Measurements from ENCODE around the gene GNG13.
"Not testable (repeated sequence)": the region's sequence is repeated elsewhere in the genome, so short reads cannot be mapped to it uniquely, and the experiment has no call there.

GNG13 gene

GRCh38 chr16:776824-777223 is 23.7 kb downstream of the GNG13 start:
- Histone ChIP-seq H3K36me3 (ENCODE audit: low read length) (no peaks in the 10 kb centered on the region), H3K79me2 (ENCODE audit: insufficient read depth, low read length) (no peaks in the 10 kb centered on the region), H3K27me3 (ENCODE audit: low read length) (no peaks in the 10 kb centered on the region), H3K9me2 (replicated peaks; ENCODE audit: insufficient read depth, low read length) (no peaks in the 10 kb centered on the region), H3K9me3 (ENCODE audit: insufficient read depth, low read length) (no peaks in the 10 kb centered on the region), H4K20me1 (ENCODE audit: low read depth, low read length) (no peaks in the 10 kb centered on the region), H3K9ac (ENCODE audit: low read length) (no peak overlapping the region), H3K4me3 (ENCODE audit: insufficient read depth, low read length, poor library complexity, severe bottlenecking) (no peak overlapping the region), H2AFZ (ENCODE audit: low read depth, low read length, severe bottlenecking) (no peak overlapping the region), H3K27ac (ENCODE audit: low read depth, low read length) (no peak overlapping the region), H3K4me2 (ENCODE audit: low read depth, low read length, poor library complexity, severe bottlenecking) (no peak overlapping the region), H3F3A (ENCODE audit: insufficient read depth) (no peaks in the 10 kb centered on the region)
- TF ChIP-seq EZH2phosphoT487 (conservative IDR thresholded peaks at IDR 0.05; ENCODE audit: low read length) (no peak), CTCF (IDR thresholded peaks at IDR 0.05; ENCODE audit: insufficient read depth, low read length, poor library complexity, severe bottlenecking) (no peak)

- H2AFZ ChIP-seq (ENCODE audit: low read depth, low read length, severe bottlenecking); H3K27me3 ChIP-seq (ENCODE audit: low read length); H3K27ac ChIP-seq (ENCODE audit: low read depth, low read length); H3F3A ChIP-seq (ENCODE audit: insufficient read depth); H3K79me2 ChIP-seq (ENCODE audit: insufficient read depth, low read length); H3K9me2 ChIP-seq (replicated peaks; ENCODE audit: insufficient read depth, low read length); H3K9me3 ChIP-seq (ENCODE audit: insufficient read depth, low read length); H4K20me1 ChIP-seq (ENCODE audit: low read depth, low read length); H3K4me2 ChIP-seq (ENCODE audit: low read depth, low read length, poor library complexity, severe bottlenecking); H3K36me3 ChIP-seq (ENCODE audit: low read length); H3K4me3 ChIP-seq (ENCODE audit: insufficient read depth, low read length, poor library complexity, severe bottlenecking); H3K9ac ChIP-seq (ENCODE audit: low read length): not testable (repeated sequence)
These were observed 24.2 kb downstream of the GNG13 start for GRCh38 chr16:776298-776697.

- no peaks in the 10 kb centered on the region for H3K9me2 ChIP-seq (replicated peaks; ENCODE audit: insufficient read depth, low read length)
- H4K20me1 ChIP-seq (ENCODE audit: low read depth, low read length): no peaks in the 10 kb centered on the region
- H3F3A ChIP-seq (ENCODE audit: insufficient read depth): no peaks in the 10 kb centered on the region
- H3K27me3 ChIP-seq (ENCODE audit: low read length): no peaks in the 10 kb centered on the region
- H3K9me3 ChIP-seq (ENCODE audit: insufficient read depth, low read length): no peaks in the 10 kb centered on the region
- TF ChIP-seq EZH2phosphoT487 (conservative IDR thresholded peaks at IDR 0.05; ENCODE audit: low read length): no peak
- no peak for TF ChIP-seq CTCF (IDR thresholded peaks at IDR 0.05; ENCODE audit: insufficient read depth, low read length, poor library complexity, severe bottlenecking)
- no peaks in the 10 kb centered on the region for H3K36me3 ChIP-seq (ENCODE audit: low read length)
- no peak overlapping the region for H3K4me3 ChIP-seq (ENCODE audit: insufficient read depth, low read length, poor library complexity, severe bottlenecking)
- H3K9ac ChIP-seq (ENCODE audit: low read length): no peak overlapping the region
- H3K4me2 ChIP-seq (ENCODE audit: low read depth, low read length, poor library complexity, severe bottlenecking): no peak overlapping the region
- no peak overlapping the region for H3K27ac ChIP-seq (ENCODE audit: low read depth, low read length)
- H3K79me2 ChIP-seq (ENCODE audit: insufficient read depth, low read length): no peaks in the 10 kb centered on the region
- H2AFZ ChIP-seq (ENCODE audit: low read depth, low read length, severe bottlenecking): no peak overlapping the region
These were observed 25.2 kb downstream of the GNG13 start for GRCh38 chr16:775236-775796.

- Histone ChIP-seq H3F3A (ENCODE audit: insufficient read depth) (no peaks in the 10 kb centered on the region), H3K9ac (ENCODE audit: low read length) (no peak overlapping the region), H4K20me1 (ENCODE audit: low read depth, low read length) (no peaks in the 10 kb centered on the region), H2AFZ (ENCODE audit: low read depth, low read length, severe bottlenecking) (no peak overlapping the region), H3K27ac (ENCODE audit: low read depth, low read length) (no peak overlapping the region), H3K4me3 (ENCODE audit: insufficient read depth, low read length, poor library complexity, severe bottlenecking) (no peak overlapping the region), H3K27me3 (ENCODE audit: low read length) (no peaks in the 10 kb centered on the region), H3K4me2 (ENCODE audit: low read depth, low read length, poor library complexity, severe bottlenecking) (no peak overlapping the region), H3K9me2 (replicated peaks; ENCODE audit: insufficient read depth, low read length) (no peaks in the 10 kb centered on the region), H3K79me2 (ENCODE audit: insufficient read depth, low read length) (no peaks in the 10 kb centered on the region), H3K9me3 (ENCODE audit: insufficient read depth, low read length) (no peaks in the 10 kb centered on the region), H3K36me3 (ENCODE audit: low read length) (no peaks in the 10 kb centered on the region)
- no peak for TF ChIP-seq EZH2phosphoT487 (conservative IDR thresholded peaks at IDR 0.05; ENCODE audit: low read length)
- TF ChIP-seq CTCF (IDR thresholded peaks at IDR 0.05; ENCODE audit: insufficient read depth, low read length, poor library complexity, severe bottlenecking): no peak
These were observed 26.2 kb downstream of the GNG13 start for GRCh38 chr16:774086-775001.
